Karpas-422 (cell line): ENCODE measurements around the gene ZBTB16. TPM values are rescaled to one million over a fixed set of nuclear protein-coding genes. Genes with fewer than 3 reads are reported as not detected.
A peak's percentile ranks its signal among the peaks of the same experiment; 100 is the strongest.

Experiments
- DNase-seq: peaks from one replicate; pipeline ENCODE4 v3.0.0-alpha.2; 2015
- H2AFZ ChIP-seq: fragments of 200-600 bp; sonication (generic); 2 replicates; pipeline ENCODE4 v1.6.1; 2014; ENCODE audit warnings: antibody characterized with exemption, low read length, mixed read lengths
- H3K27ac ChIP-seq: fragments of 200-600 bp; sonication (generic); 2 replicates; pipeline ENCODE4 v1.5.1; 2014; ENCODE audit warnings: mild to moderate bottlenecking, low read length, moderate library complexity
- H3K27me3 ChIP-seq: fragments of 200-600 bp; sonication (generic); 2 replicates; pipeline ENCODE4 v1.6.1; 2014; ENCODE audit warnings: low read length, mixed read lengths
- H3K36me3 ChIP-seq: fragments of 200-600 bp; sonication (generic); 2 replicates; pipeline ENCODE4 v1.6.1; 2014; ENCODE audit warnings: low read length, mixed read lengths; ENCODE audit not compliant: insufficient read depth
- H3K4me1 ChIP-seq: fragments of 200-600 bp; sonication (generic); 2 replicates; pipeline ENCODE4 v1.6.1; 2014; ENCODE audit warnings: mild to moderate bottlenecking, low read length, mixed read lengths
- H3K4me2 ChIP-seq: fragments of 200-600 bp; sonication (generic); 2 replicates; pipeline ENCODE4 v1.6.1; 2014; ENCODE audit warnings: low read length, low read depth, mild to moderate bottlenecking; ENCODE audit not compliant: poor library complexity, severe bottlenecking
- H3K4me3 ChIP-seq: fragments of 200-600 bp; sonication (generic); 2 replicates; pipeline ENCODE4 v1.5.1; 2014; ENCODE audit warnings: mild to moderate bottlenecking, antibody characterized with exemption, low read length, mixed read lengths
- H3K79me2 ChIP-seq: fragments of 200-600 bp; sonication (generic); 2 replicates; pipeline ENCODE4 v1.6.1; 2014; ENCODE audit warnings: mild to moderate bottlenecking, low read length, mixed read lengths
- H3K9ac ChIP-seq: fragments of 200-600 bp; sonication (generic); 2 replicates; pipeline ENCODE4 v1.6.0; 2014; ENCODE audit warnings: low read length
- H3K9me2 ChIP-seq: fragments of 200-600 bp; sonication (generic), shearing (Covaris generic); replicated peaks from 2 replicates; pipeline ENCODE4 v1.6.0; 2014; ENCODE audit warnings: mild to moderate bottlenecking, low read length, moderate library complexity; ENCODE audit not compliant: insufficient read depth
- H3K9me3 ChIP-seq: fragments of 300-700, 200-600 bp; sonication (generic); 2 replicates; pipeline ENCODE4 v1.6.1; 2014; ENCODE audit warnings: low read length, mixed read lengths
- H4K20me1 ChIP-seq: fragments of 200-600 bp; sonication (generic); 2 replicates; pipeline ENCODE4 v1.6.1; 2014; ENCODE audit warnings: mild to moderate bottlenecking, antibody characterized with exemption, low read length, low read depth; ENCODE audit not compliant: insufficient read depth
- total RNA-seq: library from RNA; depleted of rRNA; stranded (reverse); fragments of >200 nt; shearing (Covaris generic); gene quantifications from 2 replicates; pipeline ENCODE4 v1.2.3, GENCODE V29; 2014; ENCODE audit warnings: low replicate concordance; rRNA removed

Gene ZBTB16
- not detected in 2 replicates for total RNA-seq

DNA sequence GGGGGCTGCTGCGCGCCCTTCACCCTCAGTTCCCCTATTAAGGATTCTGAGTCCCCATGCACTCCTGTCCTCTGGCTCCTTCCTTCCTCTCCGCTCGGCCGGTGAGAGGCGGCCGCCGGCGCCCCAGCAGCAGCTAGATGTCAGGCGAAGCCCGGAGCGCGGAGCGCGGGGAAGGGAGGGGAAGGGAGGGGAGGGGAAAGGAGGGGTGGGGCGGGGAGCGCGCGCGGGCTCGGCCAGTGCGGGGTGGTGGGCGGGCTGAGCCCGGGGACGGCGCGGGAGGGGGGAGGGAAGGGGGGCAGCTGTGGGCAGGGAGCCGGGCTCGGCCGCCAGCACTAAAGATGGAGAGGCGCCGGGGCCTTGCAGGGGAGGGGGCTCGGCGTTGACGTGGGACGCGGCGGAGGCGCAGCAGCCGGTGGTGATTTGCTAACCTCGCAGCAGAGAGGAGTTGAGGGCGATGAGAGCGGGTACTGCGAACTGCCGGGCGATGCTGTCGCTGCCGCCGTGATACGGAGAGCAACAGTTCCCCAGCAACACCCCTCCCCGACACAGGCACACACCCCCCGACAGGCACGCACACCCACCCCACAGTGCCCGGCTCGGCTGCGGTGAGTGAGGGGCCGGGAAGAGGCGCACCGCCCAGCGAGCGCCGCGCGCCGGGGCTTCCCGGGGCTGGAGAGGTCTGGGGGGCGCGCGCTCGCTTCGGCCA, at the start of gene ZBTB16:
TSS of gene ZBTB16 (plus strand) at position 434 of the 706 bp plus-strand sequence. CDS start 3,590 bp downstream, outside the sequence.
- H2AFZ ChIP-seq = no peak within 1 kb of the TSS
- no peak within 1 kb of the TSS for H3K4me3 ChIP-seq
- peak within 1 kb of the TSS; percentile 19 for H3K4me2 ChIP-seq
- no peaks in the 10 kb centered on the region for H3K36me3 ChIP-seq
- no peaks in the 10 kb centered on the region for H4K20me1 ChIP-seq
- no peaks in the 10 kb centered on the region for H3K9me2 ChIP-seq
- H3K9me3 ChIP-seq = no peaks in the 10 kb centered on the region
- no peak within 1 kb of the TSS for H3K27ac ChIP-seq
- no peaks in the 10 kb centered on the region for H3K27me3 ChIP-seq
- no peak within 1 kb of the TSS for H3K9ac ChIP-seq
- H3K79me2 ChIP-seq = no peaks in the 10 kb centered on the region
- H3K4me1 ChIP-seq = no peaks in the 10 kb centered on the region
- DNase-seq = no peak

- Histone ChIP-seq H2AFZ (no peak overlapping the region), H3K36me3 (no peaks in the 10 kb centered on the region), H3K79me2 (no peaks in the 10 kb centered on the region), H3K9me3 (no peaks in the 10 kb centered on the region), H3K27me3 (no peaks in the 10 kb centered on the region), H4K20me1 (no peaks in the 10 kb centered on the region), H3K9me2 (no peaks in the 10 kb centered on the region), H3K27ac (no peak overlapping the region), H3K4me2 (no peak overlapping the region), H3K4me3 (no peak overlapping the region), H3K4me1 (no peaks in the 10 kb centered on the region), H3K9ac (no peak overlapping the region)
- no peak for DNase-seq
Measured at GRCh38 chr11:114010931-114011330, 48.6 kb upstream of the ZBTB16 start.

GRCh38 chr11:114011443-114011842, 48.1 kb upstream of the ZBTB16 start:
- Histone ChIP-seq H3K36me3 (no peaks in the 10 kb centered on the region), H4K20me1 (no peaks in the 10 kb centered on the region), H3K9me2 (no peaks in the 10 kb centered on the region), H3K4me2 (no peak overlapping the region), H3K27me3 (no peaks in the 10 kb centered on the region), H3K27ac (no peak overlapping the region), H3K79me2 (no peaks in the 10 kb centered on the region), H3K9me3 (no peaks in the 10 kb centered on the region), H3K4me1 (no peaks in the 10 kb centered on the region), H3K9ac (no peak overlapping the region), H3K4me3 (no peak overlapping the region), H2AFZ (no peak overlapping the region)
- DNase-seq = no peak

- no peak overlapping the region for H3K4me3 ChIP-seq
- no peaks in the 10 kb centered on the region for H3K79me2 ChIP-seq
- H3K27me3 ChIP-seq = no peaks in the 10 kb centered on the region
- H3K9me3 ChIP-seq = no peaks in the 10 kb centered on the region
- no peaks in the 10 kb centered on the region for H3K9me2 ChIP-seq
- H3K27ac ChIP-seq = no peak overlapping the region
- H3K4me2 ChIP-seq = no peak overlapping the region
- H4K20me1 ChIP-seq = no peaks in the 10 kb centered on the region
- H2AFZ ChIP-seq = no peak overlapping the region
- no peaks in the 10 kb centered on the region for H3K4me1 ChIP-seq
- H3K36me3 ChIP-seq = no peaks in the 10 kb centered on the region
- DNase-seq = no peak
- no peak overlapping the region for H3K9ac ChIP-seq
Measured at GRCh38 chr11:114015117-114015516, 44.4 kb upstream of the ZBTB16 start.

GRCh38 chr11:114016986-114017385, 42.5 kb upstream of the ZBTB16 start:
- H4K20me1 ChIP-seq = no peaks in the 10 kb centered on the region
- no peak overlapping the region for H3K4me2 ChIP-seq
- DNase-seq = no peak
- no peaks in the 10 kb centered on the region for H3K36me3 ChIP-seq
- no peak overlapping the region for H3K9ac ChIP-seq
- H3K9me3 ChIP-seq = no peaks in the 10 kb centered on the region
- no peak overlapping the region for H2AFZ ChIP-seq
- no peaks in the 10 kb centered on the region for H3K9me2 ChIP-seq
- H3K4me1 ChIP-seq = no peaks in the 10 kb centered on the region
- H3K4me3 ChIP-seq = no peak overlapping the region
- no peaks in the 10 kb centered on the region for H3K27me3 ChIP-seq
- no peaks in the 10 kb centered on the region for H3K79me2 ChIP-seq
- H3K27ac ChIP-seq = no peak overlapping the region

DNA sequence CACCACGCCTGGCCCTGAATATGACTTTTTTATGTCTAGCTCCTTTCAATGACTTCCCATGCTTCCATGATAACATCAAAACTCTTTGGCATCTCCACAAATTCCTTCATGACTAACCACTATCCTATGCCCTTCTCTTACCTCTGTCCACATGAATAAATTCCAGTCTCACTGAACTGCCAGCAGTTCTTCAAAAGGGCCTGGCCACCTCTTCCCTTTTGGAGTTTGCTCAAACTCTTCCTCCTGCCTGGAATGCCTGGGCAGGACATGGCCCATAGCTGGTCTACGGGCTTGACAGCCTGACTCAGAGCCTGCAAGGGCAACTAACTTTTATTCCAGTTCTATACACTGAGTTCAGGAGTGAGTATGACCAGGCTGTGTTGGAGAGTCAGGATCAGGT, 41.8 kb upstream of the ZBTB16 start:
- Histone ChIP-seq H3K9me2 (no peaks in the 10 kb centered on the region), H3K27ac (no peak overlapping the region), H3K36me3 (no peaks in the 10 kb centered on the region), H3K9me3 (no peaks in the 10 kb centered on the region), H3K4me3 (no peak overlapping the region), H3K79me2 (no peaks in the 10 kb centered on the region), H3K27me3 (no peaks in the 10 kb centered on the region), H3K9ac (no peak overlapping the region), H4K20me1 (no peaks in the 10 kb centered on the region), H3K4me2 (no peak overlapping the region), H3K4me1 (no peaks in the 10 kb centered on the region), H2AFZ (no peak overlapping the region)
- DNase-seq = no peak

DNA sequence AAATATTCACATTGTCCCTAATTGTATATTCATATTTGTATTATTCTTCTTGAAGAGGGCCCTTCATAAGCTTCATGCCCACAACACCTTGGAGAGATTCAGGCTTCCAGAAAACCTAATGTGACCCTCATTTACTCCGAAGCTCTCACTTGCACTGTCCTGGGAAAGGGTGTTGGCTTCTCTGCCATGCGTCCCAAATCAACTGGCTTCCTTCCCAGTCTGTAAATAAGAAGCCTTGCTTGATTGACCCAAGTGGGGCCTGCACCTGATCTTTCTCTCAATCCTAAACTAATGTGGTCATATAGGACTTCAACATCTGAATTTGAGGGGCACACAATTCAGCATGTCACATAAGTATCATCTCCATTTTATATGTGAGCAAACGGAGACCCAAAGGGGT, 40.5 kb upstream of the ZBTB16 start:
- Histone ChIP-seq H3K4me1 (no peaks in the 10 kb centered on the region), H3K4me3 (no peak overlapping the region), H3K27me3 (no peaks in the 10 kb centered on the region), H3K9me3 (no peaks in the 10 kb centered on the region), H3K9me2 (no peaks in the 10 kb centered on the region), H3K36me3 (no peaks in the 10 kb centered on the region), H3K9ac (no peak overlapping the region), H4K20me1 (no peaks in the 10 kb centered on the region), H3K27ac (no peak overlapping the region), H3K4me2 (no peak overlapping the region), H3K79me2 (no peaks in the 10 kb centered on the region), H2AFZ (no peak overlapping the region)
- no peak for DNase-seq

DNA sequence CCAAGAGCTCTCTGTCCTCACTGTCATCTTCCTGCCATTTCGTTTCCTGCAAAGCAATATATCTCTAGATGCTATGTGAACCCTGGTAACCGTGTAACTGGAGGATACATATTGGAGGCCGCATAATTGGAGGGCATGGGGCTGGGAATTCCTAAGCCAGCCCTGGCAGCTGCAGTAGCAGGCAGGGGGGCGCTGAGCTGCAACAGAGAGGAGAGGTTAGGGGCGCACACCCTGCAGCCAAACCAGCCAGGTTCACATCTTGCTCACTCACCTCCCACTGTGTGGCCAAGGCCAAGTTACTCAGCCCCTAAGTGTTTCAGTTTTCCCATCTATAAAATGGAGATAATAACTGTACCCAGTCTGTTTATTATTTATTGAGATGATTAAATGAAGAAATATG, 39.9 kb upstream of the ZBTB16 start:
- Histone ChIP-seq H3K4me3 (no peak overlapping the region), H3K9me2 (no peaks in the 10 kb centered on the region), H3K4me1 (no peaks in the 10 kb centered on the region), H3K9me3 (no peaks in the 10 kb centered on the region), H3K36me3 (no peaks in the 10 kb centered on the region), H2AFZ (no peak overlapping the region), H3K79me2 (no peaks in the 10 kb centered on the region), H3K27me3 (no peaks in the 10 kb centered on the region), H3K9ac (no peak overlapping the region), H3K4me2 (no peak overlapping the region), H4K20me1 (no peaks in the 10 kb centered on the region), H3K27ac (no peak overlapping the region)
- no peak for DNase-seq
